ENCODE data around the gene FAHD1. TPM values are rescaled to one million over a fixed set of nuclear protein-coding genes. Genes with fewer than 3 reads are reported as not detected.
"Not testable (repeated sequence)": the region's sequence is repeated elsewhere in the genome, so short reads cannot be mapped to it uniquely, and the experiment has no call there.

The FAHD1 gene
- total RNA-seq, 4 donors from 2014 or later = 107 to 188 (median 152) TPM

DNA sequence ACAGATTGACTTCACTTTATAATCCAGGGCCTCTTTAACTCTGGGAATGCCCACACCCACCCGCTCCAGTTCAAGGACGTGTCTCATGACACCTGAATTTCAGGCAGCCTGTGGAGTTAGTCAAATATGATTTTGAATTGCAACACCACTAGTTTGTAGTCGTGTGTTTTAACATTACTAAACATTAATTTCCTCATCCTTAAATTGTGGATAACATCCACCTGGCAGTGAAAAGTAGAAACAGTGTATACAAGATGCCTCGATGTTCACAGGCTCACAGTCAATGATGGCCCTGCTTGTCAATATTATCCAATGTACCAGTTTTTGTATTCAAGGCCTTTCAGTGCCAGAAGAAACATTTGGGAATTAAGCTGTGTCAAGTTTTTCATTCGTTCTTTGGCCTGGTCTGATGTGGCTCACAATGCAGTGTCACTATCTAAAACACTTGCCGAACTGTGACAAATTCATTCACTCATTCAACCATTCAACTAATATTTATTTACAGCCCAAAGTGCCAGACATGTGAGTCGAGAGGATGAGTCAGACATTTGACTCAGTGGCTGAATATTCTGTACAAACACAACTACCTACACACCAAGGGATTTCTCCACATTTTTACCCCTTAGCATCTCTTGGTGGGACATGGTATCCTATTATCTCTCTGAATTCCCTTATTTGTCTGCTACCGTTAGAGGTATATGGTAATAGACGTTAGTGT, 43.5 kb downstream of the FAHD1 start:
- Histone ChIP-seq H3K36me3 (no peaks in the 10 kb centered on the region), H3K27ac (no peak overlapping the region), H3K4me3 (no peak overlapping the region), H3K4me1 (no peaks in the 10 kb centered on the region), H3K27me3 (peaks cover 0 to 7% of the 10 kb centered on the region in 2 donors), H3K9me3 (no peaks in the 10 kb centered on the region)
- TF ChIP-seq, protein P1, sequence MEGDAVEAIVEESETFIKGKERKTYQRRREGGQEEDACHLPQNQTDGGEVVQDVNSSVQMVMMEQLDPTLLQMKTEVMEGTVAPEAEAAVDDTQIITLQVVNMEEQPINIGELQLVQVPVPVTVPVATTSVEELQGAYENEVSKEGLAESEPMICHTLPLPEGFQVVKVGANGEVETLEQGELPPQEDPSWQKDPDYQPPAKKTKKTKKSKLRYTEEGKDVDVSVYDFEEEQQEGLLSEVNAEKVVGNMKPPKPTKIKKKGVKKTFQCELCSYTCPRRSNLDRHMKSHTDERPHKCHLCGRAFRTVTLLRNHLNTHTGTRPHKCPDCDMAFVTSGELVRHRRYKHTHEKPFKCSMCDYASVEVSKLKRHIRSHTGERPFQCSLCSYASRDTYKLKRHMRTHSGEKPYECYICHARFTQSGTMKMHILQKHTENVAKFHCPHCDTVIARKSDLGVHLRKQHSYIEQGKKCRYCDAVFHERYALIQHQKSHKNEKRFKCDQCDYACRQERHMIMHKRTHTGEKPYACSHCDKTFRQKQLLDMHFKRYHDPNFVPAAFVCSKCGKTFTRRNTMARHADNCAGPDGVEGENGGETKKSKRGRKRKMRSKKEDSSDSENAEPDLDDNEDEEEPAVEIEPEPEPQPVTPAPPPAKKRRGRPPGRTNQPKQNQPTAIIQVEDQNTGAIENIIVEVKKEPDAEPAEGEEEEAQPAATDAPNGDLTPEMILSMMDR (IDR thresholded peaks at IDR 0.05) = no peak
- no peak for TF ChIP-seq POLR2A (IDR thresholded peaks at IDR 0.05)
- no peak for DNase-seq

DNA sequence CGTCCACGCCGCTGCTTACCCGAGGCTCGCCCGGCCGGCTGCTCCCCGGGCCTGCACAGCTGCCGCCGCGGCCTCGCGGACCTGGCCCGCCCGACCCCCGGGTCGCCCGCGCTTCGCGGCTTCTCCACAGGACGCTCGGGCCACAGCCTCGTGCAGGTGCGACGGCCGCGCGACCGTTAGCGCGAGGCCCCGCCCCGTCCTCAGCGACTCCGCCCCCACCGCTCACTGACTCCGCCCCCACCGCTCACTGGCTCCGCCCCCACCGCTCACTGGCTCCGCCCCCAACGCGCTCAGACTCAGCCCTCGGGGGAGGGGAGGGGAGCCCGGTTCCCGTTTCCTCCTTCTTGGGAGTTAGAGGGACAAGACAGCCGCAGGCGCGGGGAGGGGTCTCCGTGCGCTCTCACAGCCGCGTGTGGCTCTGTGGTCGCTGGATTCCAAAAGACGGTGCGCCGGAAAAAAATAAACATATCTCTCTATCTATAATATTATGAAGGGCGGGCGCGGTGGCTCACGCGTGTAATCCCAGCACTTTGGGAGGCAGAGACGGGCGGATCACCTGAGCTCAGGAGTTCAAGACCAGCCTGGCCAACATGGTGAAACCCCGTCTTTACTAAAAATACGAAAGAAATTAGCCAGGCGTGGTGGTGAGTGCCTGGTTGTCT, 45.1 kb downstream of the FAHD1 start, which contains the start of gene MEIOB:
Gene MEIOB, minus strand, starts transcription at position 191 of the 662 bp plus-strand sequence. CDS start 3,989 bp downstream, outside the sequence.
- H3K4me3 ChIP-seq = peak within 1 kb of the TSS in 2 of 4 donors; percentile 12 to 41
- H3K9me3 ChIP-seq = no peaks in the 10 kb centered on the region
- no peak within 1 kb of the TSS for H3K27ac ChIP-seq
- H3K27me3 ChIP-seq = peaks cover 0 to 7% of the 10 kb centered on the region in 2 donors
- TF ChIP-seq, protein P1 (IDR thresholded peaks at IDR 0.05) = no peak
- TF ChIP-seq POLR2A (IDR thresholded peaks at IDR 0.05) = no peak
- no peaks in the 10 kb centered on the region for H3K4me1 ChIP-seq
- no peaks in the 10 kb centered on the region for H3K36me3 ChIP-seq
- peak in 2 of 3 donors; percentile 54 to 59 for DNase-seq

DNA sequence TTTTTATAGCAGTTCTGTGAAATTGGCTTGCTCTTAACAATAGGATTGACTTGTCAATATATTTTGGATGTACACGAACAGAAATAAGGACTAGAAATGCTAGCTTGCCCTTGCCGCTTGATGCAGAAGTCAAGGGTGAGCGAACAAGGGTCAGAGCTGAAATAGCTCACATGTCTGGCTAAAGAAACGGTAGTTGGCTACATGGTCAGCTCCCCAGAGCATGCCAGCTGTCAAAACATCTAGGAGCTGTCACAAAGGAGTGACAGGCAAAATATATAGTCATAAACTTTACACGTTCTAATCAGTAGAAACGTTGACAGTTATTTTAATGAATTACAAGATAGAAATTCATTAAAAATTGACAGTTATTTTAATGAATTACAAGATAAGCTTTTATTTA, 47.8 kb downstream of the FAHD1 start:
- H3K4me3 ChIP-seq = no peak overlapping the region
- no peak for TF ChIP-seq POLR2A (IDR thresholded peaks at IDR 0.05)
- TF ChIP-seq, protein P1 (IDR thresholded peaks at IDR 0.05) = no peak
- no peaks in the 10 kb centered on the region for H3K9me3 ChIP-seq
- no peaks in the 10 kb centered on the region for H3K36me3 ChIP-seq
- H3K4me1 ChIP-seq = no peaks in the 10 kb centered on the region
- H3K27ac ChIP-seq = no peak overlapping the region
- peaks cover 0 to 7% of the 10 kb centered on the region in 2 donors for H3K27me3 ChIP-seq
- no peak for DNase-seq

DNA sequence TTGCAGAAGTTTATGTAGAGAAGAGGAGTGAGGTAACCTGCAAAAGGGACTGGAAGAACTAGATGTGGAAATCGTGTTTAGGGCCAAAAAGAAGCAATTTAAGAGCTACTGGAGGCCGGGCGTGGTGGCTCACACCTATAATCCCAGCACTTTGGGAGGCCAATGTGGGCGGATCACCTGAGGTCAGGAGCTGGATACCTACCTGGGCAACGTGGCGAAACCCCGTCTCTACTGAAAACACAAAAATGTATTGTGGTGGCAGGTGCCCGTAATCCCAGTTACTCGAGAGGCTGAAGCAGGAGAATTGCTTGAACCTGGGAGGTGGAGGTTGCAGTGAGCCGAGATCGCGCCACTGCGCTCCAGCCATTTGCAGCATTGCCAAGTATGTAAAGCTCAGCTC, 49.1 kb downstream of the FAHD1 start:
- not testable (repeated sequence) for H3K4me1 ChIP-seq, H3K36me3 ChIP-seq, H3K27ac ChIP-seq, H3K27me3 ChIP-seq, H3K4me3 ChIP-seq, DNase-seq, H3K9me3 ChIP-seq

DNA sequence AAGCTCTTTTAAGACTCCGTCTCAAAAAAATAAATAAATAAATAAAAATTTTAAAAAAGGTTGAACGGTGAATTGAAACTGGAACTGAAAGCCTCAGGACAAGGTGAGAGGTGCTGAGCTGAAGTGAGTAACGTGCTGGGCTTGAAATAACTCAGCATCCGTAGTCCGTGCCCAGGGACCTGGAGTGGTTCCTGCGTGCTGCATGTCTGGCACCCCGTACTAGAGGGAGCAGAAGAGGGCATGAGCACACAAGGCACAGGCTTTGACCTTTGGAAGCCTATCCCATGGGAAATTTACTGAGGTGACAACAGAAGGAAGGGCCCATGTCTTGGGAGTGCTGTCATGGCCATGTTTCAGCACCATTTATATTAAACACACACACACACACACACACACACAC, 49.5 kb downstream of the FAHD1 start:
- Histone ChIP-seq H3K27me3 (peaks cover 0 to 7% of the 10 kb centered on the region in 2 donors), H3K4me3 (no peak overlapping the region), H3K4me1 (no peaks in the 10 kb centered on the region), H3K27ac (no peak overlapping the region), H3K36me3 (no peaks in the 10 kb centered on the region), H3K9me3 (no peaks in the 10 kb centered on the region)
- no peak for TF ChIP-seq POLR2A (IDR thresholded peaks at IDR 0.05)
- TF ChIP-seq, protein P1 (IDR thresholded peaks at IDR 0.05) = no peak
- peak in 1 of 3 donors; percentile 48 for DNase-seq

DNA sequence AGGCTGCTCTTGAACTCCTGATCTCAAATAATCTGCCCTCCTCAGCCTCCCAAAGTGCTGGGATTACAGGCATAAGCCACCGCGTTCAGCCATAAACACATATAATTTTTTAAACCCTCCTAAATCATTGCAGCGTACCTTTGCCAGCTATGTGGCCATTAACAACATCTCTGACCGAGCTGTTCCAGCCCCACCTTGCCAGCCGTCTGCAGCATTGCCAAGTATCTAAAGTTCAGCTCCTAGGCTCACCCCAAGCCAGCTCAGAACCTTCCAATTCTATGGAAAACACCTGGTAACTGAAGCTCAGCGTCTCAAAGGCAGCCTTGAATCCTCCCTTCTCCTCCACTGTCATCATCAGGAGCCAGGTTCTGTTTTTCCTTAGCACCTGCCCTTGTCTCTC, 50.1 kb downstream of the FAHD1 start:
- peaks cover 0 to 5% of the 10 kb centered on the region in 2 donors for H3K27me3 ChIP-seq
- TF ChIP-seq POLR2A (IDR thresholded peaks at IDR 0.05) = no peak
- TF ChIP-seq, protein P1 (IDR thresholded peaks at IDR 0.05) = no peak
- H3K36me3 ChIP-seq = no peaks in the 10 kb centered on the region
- H3K4me1 ChIP-seq = no peaks in the 10 kb centered on the region
- peak in 2 of 3 donors; percentile 60 to 64 for DNase-seq
- H3K4me3 ChIP-seq = no peak overlapping the region
- H3K9me3 ChIP-seq = no peaks in the 10 kb centered on the region
- peak overlapping the region in 2 of 4 donors; percentile 42 to 77 for H3K27ac ChIP-seq
